Naive B cell (primary cell): ENCODE results near the gene FOXN3. TPM values are rescaled to one million over a fixed set of nuclear protein-coding genes. Genes with fewer than 3 reads are reported as not detected.

Source experiments
- ATAC-seq, 2 donors: fragments of 150-1000 bp; cut with Tn5 transposase; 2 replicates each; pipeline ENCODE4 v1.10.0; 2021; ENCODE audit warnings: low read depth in 2 of 2, mild to moderate bottlenecking in 2 of 2, moderate library complexity in 2 of 2
- DNase-seq: peaks from one replicate; pipeline ENCODE4 v3.0.0; 2022
- H3K27ac Mint-ChIP-seq, 6 donors: one replicate each; pipeline ENCODE4 v1.8.0; 2020 to 2022; ENCODE audit warnings: mild to moderate bottlenecking in 6 of 6, mixed read lengths in 6 of 6, moderate library complexity in 5 of 6, inconsistent platforms in 2 of 6
- H3K27me3 Mint-ChIP-seq, 3 donors: one replicate each; pipeline ENCODE4 v1.8.0; 2021 to 2022; ENCODE audit warnings: mixed read lengths in 3 of 3, mild to moderate bottlenecking in 1 of 3
- H3K36me3 Mint-ChIP-seq, 2 donors: one replicate each; pipeline ENCODE4 v1.8.0; 2020 to 2022; ENCODE audit warnings: mixed read lengths in 2 of 2, inconsistent platforms in 1 of 2, mild to moderate bottlenecking in 1 of 2
- H3K4me1 Mint-ChIP-seq, 3 donors: one replicate each; pipeline ENCODE4 v1.8.0; 2020 to 2022; ENCODE audit warnings: mixed read lengths in 3 of 3, inconsistent platforms in 1 of 3, mild to moderate bottlenecking in 1 of 3, moderate library complexity in 1 of 3
- H3K4me3 Mint-ChIP-seq, 8 donors: one replicate each; pipeline ENCODE4 v1.8.0; 2020 to 2022; ENCODE audit warnings: mild to moderate bottlenecking in 8 of 8, mixed read lengths in 8 of 8, moderate library complexity in 8 of 8, inconsistent platforms in 2 of 8
- H3K9me3 Mint-ChIP-seq, 7 donors: one replicate each; pipeline ENCODE4 v1.8.0; 2020 to 2022; ENCODE audit warnings: mixed read lengths in 7 of 7, mild to moderate bottlenecking in 5 of 7, inconsistent platforms in 2 of 7, moderate library complexity in 1 of 7
- polyA plus RNA-seq, 6 donors: library from polyadenylated mRNA; unstranded; fragments of 300-500 nt; fragmentation: Illumina TruSeq; gene quantifications; one replicate each; pipeline ENCODE4 v1.2.3, GENCODE V29; 2021; ENCODE audit warnings: low read depth in 6 of 6

FOXN3 gene, protein sequence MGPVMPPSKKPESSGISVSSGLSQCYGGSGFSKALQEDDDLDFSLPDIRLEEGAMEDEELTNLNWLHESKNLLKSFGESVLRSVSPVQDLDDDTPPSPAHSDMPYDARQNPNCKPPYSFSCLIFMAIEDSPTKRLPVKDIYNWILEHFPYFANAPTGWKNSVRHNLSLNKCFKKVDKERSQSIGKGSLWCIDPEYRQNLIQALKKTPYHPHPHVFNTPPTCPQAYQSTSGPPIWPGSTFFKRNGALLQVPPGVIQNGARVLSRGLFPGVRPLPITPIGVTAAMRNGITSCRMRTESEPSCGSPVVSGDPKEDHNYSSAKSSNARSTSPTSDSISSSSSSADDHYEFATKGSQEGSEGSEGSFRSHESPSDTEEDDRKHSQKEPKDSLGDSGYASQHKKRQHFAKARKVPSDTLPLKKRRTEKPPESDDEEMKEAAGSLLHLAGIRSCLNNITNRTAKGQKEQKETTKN
- polyA plus RNA-seq: 10 to 100 TPM; 47.8 to 77.5 (median 58.7) TPM

DNA sequence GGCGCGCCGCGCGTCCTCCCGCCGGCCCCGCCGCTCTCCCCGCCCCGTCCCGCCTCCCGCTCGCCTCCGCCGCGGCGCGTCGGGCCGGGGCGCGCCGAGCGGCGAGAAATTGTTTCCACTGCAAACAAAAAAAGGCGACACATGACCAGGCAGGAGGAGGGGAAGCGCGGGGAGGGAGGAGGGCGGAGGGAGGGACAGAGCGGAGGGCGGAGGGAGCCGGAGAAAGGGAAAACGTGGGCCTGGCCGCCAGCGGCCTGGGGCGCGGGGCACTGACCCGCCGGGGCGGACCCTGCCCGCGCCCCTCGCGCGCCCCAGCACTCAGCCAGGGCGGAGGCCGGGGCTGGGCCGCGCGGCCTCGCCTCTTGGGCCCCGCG lies at the start of gene FOXN3:
Gene FOXN3 (minus strand): TSS at position 143 of the 374 bp plus-strand sequence. CDS start 4,757 bp downstream, outside the sequence.
- peaks cover 0 to 15% of the 10 kb centered on the region in 2 donors for H3K36me3 Mint-ChIP-seq
- no peaks in the 10 kb centered on the region for H3K27me3 Mint-ChIP-seq
- H3K4me3 Mint-ChIP-seq: peak within 1 kb of the TSS; percentile 96 to 99 (median 98)
- ATAC-seq (peak; percentile 54 to 62), DNase-seq (peak; percentile 85)
- H3K27ac Mint-ChIP-seq: peak within 1 kb of the TSS; percentile 93 to 99 (median 97)
- no peaks in the 10 kb centered on the region for H3K9me3 Mint-ChIP-seq
- peaks cover 36 to 71% (median 48%) of the 10 kb centered on the region in 3 donors for H3K4me1 Mint-ChIP-seq

DNA sequence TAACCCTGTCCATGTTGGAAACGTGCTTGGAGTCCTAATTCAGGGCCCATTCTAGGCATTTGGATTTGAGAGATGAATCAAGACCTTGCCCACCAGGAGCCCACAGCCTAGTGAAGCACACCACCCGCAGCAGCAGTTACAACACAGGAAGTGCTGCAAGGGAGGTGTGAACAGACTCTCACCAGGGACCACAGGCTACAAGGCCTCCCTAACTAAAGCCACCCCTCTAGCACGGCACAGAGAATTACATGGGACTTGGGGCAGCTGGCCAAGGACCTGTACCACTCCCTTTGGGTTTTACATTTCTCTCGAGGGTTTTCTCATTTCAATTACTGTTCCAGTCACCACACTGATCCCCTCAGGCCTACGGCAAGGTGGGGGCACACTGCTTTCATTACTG lies 49.5 kb upstream of the FOXN3 start:
- Mint-ChIP-seq H3K4me1 (peaks cover 32 to 82% (median 54%) of the 10 kb centered on the region in 3 donors), H3K36me3 (peaks cover 9 to 14% of the 10 kb centered on the region in 2 donors), H3K4me3 (peak overlapping the region in 1 of 8 donors; percentile 4), H3K9me3 (peaks cover 0 to 13% (median 7%) of the 10 kb centered on the region in 7 donors), H3K27ac (peak overlapping the region in 4 of 6 donors; percentile 71 to 94 (median 78)), H3K27me3 (no peaks in the 10 kb centered on the region)
- DNase-seq: no peak
- ATAC-seq: peak; percentile 29 to 64

DNA sequence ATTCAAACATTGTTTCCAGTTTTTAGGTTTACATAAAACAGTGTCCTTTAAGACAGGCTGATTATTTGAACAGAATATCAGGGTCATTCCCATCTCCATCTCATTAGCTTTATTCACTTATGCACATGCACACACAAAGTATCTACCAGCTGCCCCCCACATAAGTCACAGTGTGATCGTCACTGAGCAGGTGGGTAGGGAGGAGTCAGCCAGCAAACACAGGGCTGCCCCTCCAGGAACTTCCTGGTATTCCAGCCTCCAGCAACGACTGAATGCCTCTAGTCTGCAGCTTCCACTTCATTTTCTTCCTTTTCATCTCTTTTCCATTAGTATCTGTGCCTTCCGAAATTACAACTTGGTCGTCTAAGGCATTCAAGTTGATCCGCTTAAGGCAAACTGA lies 48.8 kb upstream of the FOXN3 start:
- ATAC-seq (no peak), DNase-seq (no peak)
- Mint-ChIP-seq H3K27me3 (no peaks in the 10 kb centered on the region), H3K9me3 (peaks cover 0 to 13% (median 7%) of the 10 kb centered on the region in 7 donors), H3K4me3 (no peak overlapping the region), H3K36me3 (peaks cover 9 to 14% of the 10 kb centered on the region in 2 donors), H3K4me1 (peaks cover 34 to 82% (median 55%) of the 10 kb centered on the region in 3 donors), H3K27ac (peak overlapping the region in 2 of 6 donors; percentile 53 to 77)

DNA sequence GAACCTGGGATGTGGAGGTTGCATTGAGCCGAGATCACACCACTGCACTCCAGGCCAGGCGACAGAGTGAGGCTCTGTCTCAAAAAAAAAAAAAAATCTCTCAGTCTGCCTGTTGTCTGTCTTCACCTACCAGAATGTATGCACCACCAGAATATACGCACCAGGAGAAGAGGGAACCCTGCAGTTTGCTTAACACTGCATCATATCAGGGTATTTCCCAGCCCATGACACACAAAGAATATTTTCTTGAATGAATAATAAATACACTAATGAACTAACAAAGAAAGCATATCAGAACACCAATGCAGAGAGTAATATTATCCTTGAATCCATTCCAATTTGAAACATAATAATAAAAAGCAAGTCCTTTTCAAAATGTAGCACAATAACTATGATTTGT lies 44.2 kb upstream of the FOXN3 start:
- Mint-ChIP-seq H3K4me3 (peak overlapping the region in 3 of 8 donors; percentile 16 to 25 (median 24)), H3K9me3 (peaks cover 0 to 13% (median 7%) of the 10 kb centered on the region in 7 donors), H3K4me1 (peaks cover 35 to 87% (median 55%) of the 10 kb centered on the region in 3 donors), H3K36me3 (peaks cover 5 to 7% of the 10 kb centered on the region in 2 donors), H3K27ac (peak overlapping the region; percentile 34 to 96 (median 63)), H3K27me3 (no peaks in the 10 kb centered on the region)
- no peak for DNase-seq
- no peak for ATAC-seq

DNA sequence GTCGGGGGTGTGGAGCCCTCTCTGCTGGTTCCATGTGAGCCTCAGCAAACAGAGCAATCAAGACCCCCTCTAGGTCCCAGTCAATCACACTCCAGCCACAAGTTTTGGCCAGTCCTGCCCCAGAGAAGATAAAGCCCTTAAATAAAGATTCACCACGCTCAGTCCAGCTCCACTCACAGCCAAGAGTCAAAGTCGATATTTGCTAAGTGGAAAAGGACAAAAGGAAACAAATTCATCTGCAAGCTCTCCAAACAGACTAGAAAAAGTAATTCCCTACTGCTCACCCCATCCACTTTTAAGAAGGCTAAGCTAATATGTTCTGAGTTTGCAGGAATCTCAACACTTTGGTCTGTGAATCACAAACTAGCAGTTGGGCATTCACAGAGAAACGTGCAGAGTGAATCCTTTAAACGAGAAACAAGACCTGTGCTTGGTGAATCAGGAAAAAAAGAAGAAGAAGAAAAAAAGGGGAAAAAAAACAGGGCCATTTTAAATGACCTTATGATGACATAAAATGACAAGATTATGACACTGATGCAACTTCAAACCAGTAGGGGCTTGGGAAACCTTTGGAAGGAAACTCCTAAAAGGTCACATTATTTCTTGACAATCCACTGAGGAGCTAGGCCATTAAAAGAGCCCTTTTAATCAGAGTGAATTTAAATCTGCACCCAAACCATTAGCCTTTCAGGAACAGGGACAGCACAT lies 41.8 kb upstream of the FOXN3 start:
- DNase-seq (no peak), ATAC-seq (no peak)
- H3K36me3 Mint-ChIP-seq: no peaks in the 10 kb centered on the region
- peaks cover 28 to 72% (median 50%) of the 10 kb centered on the region in 3 donors for H3K4me1 Mint-ChIP-seq
- H3K9me3 Mint-ChIP-seq: peaks cover 0 to 1% (median 0%) of the 10 kb centered on the region in 7 donors
- no peaks in the 10 kb centered on the region for H3K27me3 Mint-ChIP-seq
- H3K4me3 Mint-ChIP-seq: peak overlapping the region in 1 of 8 donors; percentile 68
- H3K27ac Mint-ChIP-seq: peak overlapping the region in 3 of 6 donors; percentile 20 to 63 (median 24)

DNA sequence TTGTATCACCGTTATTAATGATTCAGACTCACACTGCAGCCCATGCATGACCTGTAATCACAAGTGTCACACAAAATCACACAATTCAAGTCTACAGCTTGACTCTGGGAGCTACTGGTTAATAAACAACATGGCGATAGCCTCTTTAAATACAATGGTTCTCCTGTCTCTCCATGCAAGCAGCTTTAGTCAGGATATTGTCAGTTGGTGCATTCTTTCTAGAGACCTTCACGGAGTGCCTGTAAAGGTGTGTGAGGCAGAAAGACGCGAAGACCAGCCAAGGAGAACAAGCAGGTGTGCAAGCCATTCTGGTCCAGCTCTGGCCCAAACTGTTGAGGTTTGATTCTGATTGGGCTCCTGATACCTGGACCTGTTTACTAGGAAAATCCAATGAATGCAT lies 40.0 kb upstream of the FOXN3 start:
- Mint-ChIP-seq H3K9me3 (no peaks in the 10 kb centered on the region), H3K4me3 (no peak overlapping the region), H3K4me1 (peaks cover 23 to 58% (median 42%) of the 10 kb centered on the region in 3 donors), H3K27ac (peak overlapping the region in 2 of 6 donors; percentile 4 to 80), H3K36me3 (no peaks in the 10 kb centered on the region), H3K27me3 (no peaks in the 10 kb centered on the region)
- ATAC-seq (no peak), DNase-seq (no peak)

DNA sequence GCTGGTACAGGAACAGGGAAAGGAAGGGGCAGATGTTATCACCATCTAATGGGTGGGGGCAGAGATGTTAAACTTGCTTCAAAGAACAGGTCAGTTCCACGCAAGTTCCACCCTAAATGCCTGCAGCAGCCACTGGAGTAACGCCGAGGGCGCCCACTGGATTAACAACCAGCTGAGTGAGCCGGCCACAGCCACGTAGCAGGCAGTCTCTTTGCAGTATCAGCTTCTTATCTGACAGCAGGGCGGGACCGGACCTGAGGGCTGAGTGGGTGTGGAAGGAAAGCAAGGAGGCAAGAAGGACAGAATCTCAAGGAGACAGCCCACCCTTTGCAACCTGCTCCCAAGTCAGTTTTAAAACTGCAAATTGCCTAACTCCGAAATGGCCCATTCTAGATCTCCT lies 38.4 kb upstream of the FOXN3 start:
- H3K27ac Mint-ChIP-seq: peak overlapping the region in 1 of 6 donors; percentile 77
- ATAC-seq (no peak), DNase-seq (no peak)
- no peaks in the 10 kb centered on the region for H3K27me3 Mint-ChIP-seq
- H3K4me1 Mint-ChIP-seq: peaks cover 16 to 50% (median 38%) of the 10 kb centered on the region in 3 donors
- H3K9me3 Mint-ChIP-seq: no peaks in the 10 kb centered on the region
- H3K36me3 Mint-ChIP-seq: no peaks in the 10 kb centered on the region
- no peak overlapping the region for H3K4me3 Mint-ChIP-seq

DNA sequence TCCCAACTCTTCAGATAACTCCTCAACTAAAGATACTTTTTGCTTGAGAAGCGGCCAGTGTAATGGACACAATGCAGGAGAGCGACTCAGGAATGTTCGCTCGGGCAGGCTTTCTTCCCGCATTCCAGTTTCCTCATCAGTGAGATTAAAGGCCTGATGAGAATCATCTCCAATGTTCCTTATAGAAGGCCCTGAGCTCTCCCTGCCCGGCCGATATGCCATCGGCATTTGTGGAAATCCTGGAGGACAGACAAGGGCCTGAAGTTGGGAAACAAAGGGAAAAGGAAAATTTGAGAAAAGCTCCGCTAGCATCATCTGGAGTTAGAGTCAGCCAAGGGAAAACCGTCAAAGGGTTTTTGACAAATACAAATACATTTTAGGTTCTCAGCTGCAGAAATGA lies 38.0 kb upstream of the FOXN3 start:
- H3K27ac Mint-ChIP-seq: peak overlapping the region in 1 of 6 donors; percentile 32
- no peak overlapping the region for H3K4me3 Mint-ChIP-seq
- DNase-seq: no peak
- no peaks in the 10 kb centered on the region for H3K27me3 Mint-ChIP-seq
- H3K9me3 Mint-ChIP-seq: no peaks in the 10 kb centered on the region
- peaks cover 16 to 51% (median 41%) of the 10 kb centered on the region in 3 donors for H3K4me1 Mint-ChIP-seq
- ATAC-seq: no peak
- H3K36me3 Mint-ChIP-seq: no peaks in the 10 kb centered on the region

DNA sequence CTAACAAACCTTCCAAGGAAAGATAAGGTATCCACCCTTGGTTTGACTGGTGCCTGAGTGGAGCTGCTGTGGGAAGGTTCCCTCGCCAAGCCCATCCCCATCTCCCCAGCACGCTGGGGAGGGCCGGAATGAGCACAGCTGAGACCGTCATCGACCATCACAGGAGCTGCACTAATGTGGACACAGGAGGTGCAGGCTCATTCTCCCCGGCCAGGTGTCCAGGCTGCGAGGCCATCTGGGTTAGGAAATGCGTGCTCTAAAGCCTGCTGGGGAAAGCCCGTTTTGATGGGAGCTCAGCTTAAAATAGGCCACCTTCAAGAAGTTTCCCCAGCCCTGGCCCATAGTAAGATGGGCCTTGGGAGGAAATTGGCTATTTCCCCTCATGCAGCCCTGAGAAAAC lies 35.2 kb upstream of the FOXN3 start:
- Mint-ChIP-seq H3K4me3 (no peak overlapping the region), H3K9me3 (no peaks in the 10 kb centered on the region), H3K27ac (no peak overlapping the region), H3K27me3 (no peaks in the 10 kb centered on the region), H3K4me1 (peaks cover 24 to 52% (median 48%) of the 10 kb centered on the region in 3 donors), H3K36me3 (no peaks in the 10 kb centered on the region)
- DNase-seq: no peak
- ATAC-seq: no peak

DNA sequence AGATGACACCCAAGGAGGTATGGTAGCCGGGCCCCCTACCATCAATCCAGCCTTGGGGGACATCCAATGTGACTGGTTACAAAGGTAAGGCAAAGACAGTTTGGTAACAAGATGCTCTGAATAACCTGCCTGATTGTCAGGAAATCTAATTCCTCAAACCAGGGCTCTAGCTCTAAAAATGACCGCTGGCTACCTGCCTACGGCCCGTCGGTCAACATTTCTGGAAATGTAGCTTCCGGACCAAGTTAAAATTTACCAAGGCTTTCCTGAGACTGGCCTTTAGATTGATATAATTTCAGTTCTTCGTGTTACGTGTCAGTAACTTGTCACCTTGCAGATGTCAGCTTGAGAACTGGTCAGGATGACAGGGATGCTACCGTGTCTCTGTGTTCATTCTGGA lies 34.2 kb upstream of the FOXN3 start:
- ATAC-seq: no peak
- H3K36me3 Mint-ChIP-seq: no peaks in the 10 kb centered on the region
- peak overlapping the region in 1 of 6 donors; percentile 29 for H3K27ac Mint-ChIP-seq
- no peak for DNase-seq
- H3K27me3 Mint-ChIP-seq: no peaks in the 10 kb centered on the region
- H3K4me1 Mint-ChIP-seq: peaks cover 21 to 52% (median 48%) of the 10 kb centered on the region in 3 donors
- no peak overlapping the region for H3K4me3 Mint-ChIP-seq
- H3K9me3 Mint-ChIP-seq: no peaks in the 10 kb centered on the region

DNA sequence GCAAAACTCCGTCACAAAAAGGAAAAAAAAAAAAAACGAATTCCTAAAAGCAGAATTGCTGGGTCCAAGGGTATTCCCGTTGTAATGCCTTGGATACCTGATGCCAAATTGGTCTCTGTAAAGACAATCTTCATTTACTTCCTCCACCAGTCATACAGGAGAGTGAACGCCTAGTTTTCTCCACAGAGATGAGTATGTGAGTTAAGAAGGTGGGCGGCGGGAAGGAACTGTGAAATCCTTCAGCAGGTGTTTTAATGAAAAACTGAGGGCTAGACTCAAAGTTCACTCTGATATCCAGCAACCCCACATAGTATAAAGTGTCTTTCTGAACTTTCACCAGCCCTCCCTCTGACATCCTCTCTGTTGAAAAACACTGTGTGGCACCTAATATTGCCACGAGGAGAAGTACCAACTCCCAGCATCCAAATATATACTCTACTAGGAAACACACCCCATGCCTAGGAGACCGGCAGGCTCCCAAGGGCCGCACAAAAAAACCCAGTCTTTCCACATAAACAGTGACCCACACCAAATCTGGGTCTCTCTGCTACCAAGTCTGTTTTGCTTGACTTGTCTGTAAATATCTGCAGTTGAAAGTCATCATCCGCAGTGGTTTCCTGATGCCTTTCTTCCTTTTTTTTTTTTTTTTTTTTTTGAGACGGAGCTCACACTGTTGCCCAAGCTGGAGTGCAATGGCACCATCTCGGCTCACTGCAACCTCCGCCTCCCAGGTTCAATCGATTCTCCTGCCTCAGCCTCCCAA lies 30.3 kb upstream of the FOXN3 start:
- DNase-seq (no peak), ATAC-seq (peak; percentile 37 to 38)
- Mint-ChIP-seq H3K4me3 (peak overlapping the region; percentile 67 to 89 (median 86)), H3K27ac (peak overlapping the region; percentile 86 to 96 (median 93)), H3K36me3 (no peaks in the 10 kb centered on the region), H3K9me3 (no peaks in the 10 kb centered on the region), H3K27me3 (no peaks in the 10 kb centered on the region), H3K4me1 (peaks cover 45 to 84% (median 73%) of the 10 kb centered on the region in 3 donors)

DNA sequence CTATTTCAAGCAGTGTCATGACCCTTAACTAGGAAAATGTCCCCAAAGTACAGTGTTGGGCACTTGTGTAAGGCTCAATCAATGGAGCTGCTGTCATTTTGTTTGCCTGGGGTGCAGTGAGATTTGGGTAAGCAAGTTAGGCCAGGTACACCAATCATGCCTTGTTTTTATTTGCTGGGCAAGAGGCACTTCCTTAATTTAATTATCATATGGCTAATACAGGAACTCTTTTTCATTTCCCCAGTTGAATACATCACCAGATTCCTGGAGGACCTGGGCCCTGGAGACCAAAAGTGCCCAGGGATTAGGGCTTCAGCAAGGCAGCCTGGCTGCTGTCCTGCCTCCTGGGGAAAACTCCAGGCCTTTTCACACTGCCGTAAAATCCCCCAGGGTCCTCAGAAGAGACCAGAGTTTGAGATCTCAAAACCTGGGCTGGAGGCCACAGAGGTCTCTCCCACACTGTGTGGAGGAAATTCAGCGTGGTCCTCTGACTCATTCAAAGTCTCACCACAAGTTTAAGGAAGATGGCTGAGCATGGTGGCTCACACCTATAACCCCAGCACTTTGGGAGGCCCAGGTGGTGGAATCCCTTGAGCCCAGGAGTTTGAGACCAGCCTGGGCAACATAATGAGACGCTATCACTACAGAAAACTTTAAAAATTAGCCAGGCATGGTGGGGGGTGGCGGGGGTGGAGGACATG lies 28.4 kb upstream of the FOXN3 start:
- Mint-ChIP-seq H3K36me3 (no peaks in the 10 kb centered on the region), H3K27me3 (no peaks in the 10 kb centered on the region), H3K27ac (peak overlapping the region; percentile 82 to 96 (median 91)), H3K4me3 (peak overlapping the region; percentile 44 to 78 (median 60)), H3K4me1 (peaks cover 60 to 97% (median 85%) of the 10 kb centered on the region in 3 donors), H3K9me3 (no peaks in the 10 kb centered on the region)
- no peak for DNase-seq
- ATAC-seq: peak; percentile 31 to 41
